GM06990 (cell line): ENCODE results near the gene DACH2.

ENCODE experiments used
- DNase-seq: peaks from one replicate; pipeline ENCODE4 v3.0.0-alpha.2; 2011; ENCODE audit not compliant: insufficient read length; ENCODE audit errors: extremely low read depth
- H3K27me3 ChIP-seq: replicated peaks from 2 replicates; pipeline ENCODE4 v1.6.0; 2011; ENCODE audit warnings: low read length; ENCODE audit not compliant: control insufficient read depth, insufficient read depth
- H3K36me3 ChIP-seq: 2 replicates; pipeline ENCODE4 v1.5.1; 2011; ENCODE audit warnings: low read length; ENCODE audit not compliant: control insufficient read depth, insufficient read depth
- H3K4me3 ChIP-seq: replicated peaks from 2 replicates; pipeline ENCODE4 v1.5.1; 2011; ENCODE audit warnings: low read depth, mild to moderate bottlenecking, control low read depth, low read length
- TF ChIP-seq, protein P1 (sequence below): IDR thresholded peaks from 2 replicates; pipeline ENCODE4 v1.5.1; 2011; ENCODE audit warnings: low read length, control low read depth, mild to moderate bottlenecking, inconsistent platforms; ENCODE audit not compliant: insufficient read depth, poor library complexity, severe bottlenecking

DACH2 gene

GRCh38 chrX:86197815-86198214, 49.6 kb downstream of the DACH2 start:
- TF ChIP-seq, protein P1, sequence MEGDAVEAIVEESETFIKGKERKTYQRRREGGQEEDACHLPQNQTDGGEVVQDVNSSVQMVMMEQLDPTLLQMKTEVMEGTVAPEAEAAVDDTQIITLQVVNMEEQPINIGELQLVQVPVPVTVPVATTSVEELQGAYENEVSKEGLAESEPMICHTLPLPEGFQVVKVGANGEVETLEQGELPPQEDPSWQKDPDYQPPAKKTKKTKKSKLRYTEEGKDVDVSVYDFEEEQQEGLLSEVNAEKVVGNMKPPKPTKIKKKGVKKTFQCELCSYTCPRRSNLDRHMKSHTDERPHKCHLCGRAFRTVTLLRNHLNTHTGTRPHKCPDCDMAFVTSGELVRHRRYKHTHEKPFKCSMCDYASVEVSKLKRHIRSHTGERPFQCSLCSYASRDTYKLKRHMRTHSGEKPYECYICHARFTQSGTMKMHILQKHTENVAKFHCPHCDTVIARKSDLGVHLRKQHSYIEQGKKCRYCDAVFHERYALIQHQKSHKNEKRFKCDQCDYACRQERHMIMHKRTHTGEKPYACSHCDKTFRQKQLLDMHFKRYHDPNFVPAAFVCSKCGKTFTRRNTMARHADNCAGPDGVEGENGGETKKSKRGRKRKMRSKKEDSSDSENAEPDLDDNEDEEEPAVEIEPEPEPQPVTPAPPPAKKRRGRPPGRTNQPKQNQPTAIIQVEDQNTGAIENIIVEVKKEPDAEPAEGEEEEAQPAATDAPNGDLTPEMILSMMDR = no peak

GRCh38 chrX:86210772-86211171, 62.5 kb downstream of the DACH2 start:
- no peak overlapping the region for H3K4me3 ChIP-seq
- H3K27me3 ChIP-seq = no peaks in the 10 kb centered on the region
- TF ChIP-seq, protein P1 = no peak
- no peaks in the 10 kb centered on the region for H3K36me3 ChIP-seq
- no peak for DNase-seq

More at GRCh38 chrX:86197815-86198214, 49.6 kb downstream of the DACH2 start:
- DNase-seq = no peak
- no peaks in the 10 kb centered on the region for H3K27me3 ChIP-seq
- no peaks in the 10 kb centered on the region for H3K36me3 ChIP-seq
- H3K4me3 ChIP-seq = no peak overlapping the region

GRCh38 chrX:86215260-86215659, 67.0 kb downstream of the DACH2 start:
- Histone ChIP-seq H3K4me3 (no peak overlapping the region), H3K36me3 (no peaks in the 10 kb centered on the region), H3K27me3 (no peaks in the 10 kb centered on the region)
- TF ChIP-seq, protein P1 = no peak
- DNase-seq = no peak

- H3K27me3 ChIP-seq = no peaks in the 10 kb centered on the region
- TF ChIP-seq, protein P1 = no peak
- H3K4me3 ChIP-seq = no peak overlapping the region
- no peaks in the 10 kb centered on the region for H3K36me3 ChIP-seq
- no peak for DNase-seq
Measured at GRCh38 chrX:86237482-86237881, 89.2 kb downstream of the DACH2 start.

- TF ChIP-seq, protein P1 = no peak
- H3K36me3 ChIP-seq = no peaks in the 10 kb centered on the region
- DNase-seq = no peak
- no peaks in the 10 kb centered on the region for H3K27me3 ChIP-seq
- H3K4me3 ChIP-seq = no peak overlapping the region
Measured at GRCh38 chrX:86241547-86241946, 93.3 kb downstream of the DACH2 start.

DNA sequence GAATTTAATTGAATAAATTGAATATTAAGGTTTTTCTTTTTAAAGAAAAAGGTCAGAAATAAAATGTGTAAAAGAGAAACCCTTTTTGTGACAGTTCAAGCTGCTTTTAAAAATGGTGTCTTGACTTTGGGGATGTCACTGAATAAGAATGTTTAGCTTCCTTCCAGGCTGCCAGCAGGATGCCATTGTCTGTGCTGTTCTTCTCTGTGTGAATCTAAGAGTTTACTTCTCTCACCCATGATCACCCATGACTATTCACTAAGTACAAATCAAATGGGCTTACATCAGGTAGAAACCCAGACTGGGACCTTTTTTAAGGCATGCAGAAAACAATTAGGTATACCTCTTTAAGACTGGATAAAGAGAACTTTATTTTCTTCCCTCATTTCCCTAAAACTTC, 115.3 kb downstream of the DACH2 start:
- DNase-seq = no peak
- Histone ChIP-seq H3K4me3 (no peak overlapping the region), H3K27me3 (no peaks in the 10 kb centered on the region), H3K36me3 (no peaks in the 10 kb centered on the region)
- TF ChIP-seq, protein P1 = no peak
